Spleen (tissue), 11 donors: Measurements from ENCODE around the gene ZDHHC1. TPM values are rescaled to one million over a fixed set of nuclear protein-coding genes. Genes with fewer than 3 reads are reported as not detected.

ENCODE experiments used
- DNase-seq: peaks from one replicate; pipeline ENCODE4 v3.0.0-alpha.2; 2020
- H3K27ac ChIP-seq, 8 donors: fragments of 200-600 bp; sonication (generic) in 7 of 8; 1 replicate in 4 of 8; 2 replicates in 4 of 8; pipeline versions ENCODE4 v1.5.0 to v1.8.0; 2016 to 2021; ENCODE audit warnings: inconsistent platforms in 4 of 8, mild to moderate bottlenecking in 4 of 8, moderate library complexity in 1 of 8
- H3K27me3 ChIP-seq, 7 donors: fragments of 200-600 bp; sonication (generic) in 6 of 7; replicated peaks in 1 of 7; 1 replicate in 4 of 7; 2 replicates in 3 of 7; pipeline versions ENCODE4 v1.5.0 to v1.8.0; 2016 to 2021; ENCODE audit warnings: inconsistent platforms in 3 of 7, mild to moderate bottlenecking in 1 of 7
- H3K36me3 ChIP-seq, 6 donors: fragments of 200-600 bp; sonication (generic) in 5 of 6; 1 replicate in 4 of 6; 2 replicates in 2 of 6; pipeline versions ENCODE4 v1.5.0 to v1.8.0; 2016 to 2021; ENCODE audit warnings: inconsistent platforms in 2 of 6
- H3K4me1 ChIP-seq, 6 donors: fragments of 200-600 bp; sonication (generic) in 5 of 6; 1 replicate in 3 of 6; 2 replicates in 3 of 6; pipeline versions ENCODE4 v1.5.0 to v1.8.0; 2016 to 2021; ENCODE audit warnings: inconsistent platforms in 3 of 6
- H3K4me3 ChIP-seq, 8 donors: fragments of 200-600 bp; sonication (generic) in 7 of 8; 1 replicate in 4 of 8; 2 replicates in 4 of 8; pipeline versions ENCODE4 v1.5.0 to v1.8.0; 2016 to 2021; ENCODE audit warnings: inconsistent platforms in 4 of 8, mild to moderate bottlenecking in 4 of 8, moderate library complexity in 2 of 8
- H3K9me3 ChIP-seq, 8 donors: fragments of 200-600 bp; sonication (generic) in 7 of 8; 1 replicate in 4 of 8; 2 replicates in 4 of 8; pipeline versions ENCODE4 v1.5.0 to v1.8.0; 2016 to 2021; ENCODE audit warnings: inconsistent platforms in 4 of 8
- CTCF ChIP-seq, 11 experiments: fragments of 200-600 bp in 7 of 11; fragments of 450-650 bp in 4 of 11; sonication (generic) in 4 of 11; IDR thresholded peaks in 8 of 11; conservative IDR thresholded peaks in 3 of 11; 1 replicate in 7 of 11; 2 replicates in 4 of 11; pipeline versions ENCODE4 v1.4.0 to v1.8.0; 2016 to 2021; ENCODE audit warnings: antibody characterized with exemption in 11 of 11, inconsistent platforms in 4 of 11, mild to moderate bottlenecking in 1 of 11
- POLR2A ChIP-seq, 3 donors: fragments of 450-650 bp; IDR thresholded peaks; one replicate each; pipeline ENCODE4 v1.5.1; 2017; ENCODE audit warnings: antibody characterized with exemption in 3 of 3, mild to moderate bottlenecking in 1 of 3
- POLR2AphosphoS5 ChIP-seq, 3 donors: sonication (generic); formaldehyde crosslinking; IDR thresholded peaks; one replicate each; pipeline ENCODE4 v1.5.1; 2017; ENCODE audit warnings: antibody characterized with exemption in 3 of 3
- WGBS, 5 donors: extraction: QIAGEN DNeasy Blood & Tissue Kit in 3 of 5; methylation state at CpG; one replicate each; pipeline versions ENCODE4 v1.1.5 to v1.1.7; 2013 to 2018; 5-methylcytosine and 5-hydroxymethylcytosine counted together
- intact Hi-C: fragments of 100-400 bp; cut with DNase I; formaldehyde crosslinking; loops from one replicate; pipeline ENCODE4 v1.15.0; 2023; ENCODE audit warnings: low total_unique reads
- polyA plus RNA-seq, 3 donors: library from polyadenylated mRNA; stranded (reverse); fragments of 200-250 nt; gene quantifications; one replicate each; pipeline ENCODE4 v1.2.1, GENCODE V29; 2013
- total RNA-seq, 7 donors: library from RNA; depleted of rRNA in 3 of 7; stranded (reverse); fragments of >200 nt in 3 of 7; fragmentation: NEBNext Ultra II Directional in 4 of 7; extraction: Animal tissue kit (Norgen Biotek cat#: 25700) in 4 of 7; gene quantifications; one replicate each; pipeline versions ENCODE4 v1.1.0 to v1.2.1, GENCODE V29; 2016 to 2021
- donor health status: healthy with polysubstance abuse.
- donor health status: DM: no; HTN: no; CAD: no; lungs with moderate emphysema.
- donor health status: DM: no; HTN: no; CAD: no.
- donor health status: Bipolar disorder and iron deficiency.
- donor health status: healthy.
- donor health status: DM: no; HTN: no; CAD: no.
- donor health status: DM: yes; HTN: yes; CAD: no.

The ZDHHC1 gene
- total and polyA plus RNA-seq, 10 donors = 2.1 to 31.2 (median 15.3) TPM

- Histone ChIP-seq H3K36me3 (peaks cover 0 to 100% (median 73%) of the 10 kb centered on the region in 6 donors), H3K4me3 (no peak overlapping the region), H3K27ac (peak overlapping the region in 5 of 8 donors; percentile 27 to 74 (median 31)), H3K9me3 (no peaks in the 10 kb centered on the region), H3K4me1 (peaks cover 21 to 81% (median 52%) of the 10 kb centered on the region in 6 donors), H3K27me3 (no peaks in the 10 kb centered on the region)
- 73 to 90% (median 81%) methylated on average over 8 to 13 of the region's 13 CpGs for WGBS, 5 donors
- no peak for DNase-seq
- intact Hi-C loops = no loop called here
- peak in 1 of 3 donors; percentile 34 for TF ChIP-seq POLR2AphosphoS5 (IDR thresholded peaks at IDR 0.05)
- no peak for TF ChIP-seq CTCF (IDR thresholded peaks at IDR 0.05 in 8 of 11, conservative IDR thresholded peaks at IDR 0.05 in 3 of 11)
Measured at GRCh38 chr16:67442581-67443255, 26.4 kb upstream of the ZDHHC1 start.

GRCh38 chr16:67441907-67442306, 25.6 kb upstream of the ZDHHC1 start:
- H3K36me3 ChIP-seq = peaks cover 0 to 100% (median 80%) of the 10 kb centered on the region in 6 donors
- no peaks in the 10 kb centered on the region for H3K9me3 ChIP-seq
- H3K27me3 ChIP-seq = no peaks in the 10 kb centered on the region
- no peak for DNase-seq
- peak in 1 of 3 donors; percentile 11 for TF ChIP-seq POLR2AphosphoS5 (IDR thresholded peaks at IDR 0.05)
- no peak for TF ChIP-seq CTCF (IDR thresholded peaks at IDR 0.05 in 8 of 11, conservative IDR thresholded peaks at IDR 0.05 in 3 of 11)
- intact Hi-C loops = no loop called here
- WGBS, 5 donors = 85 to 98% (median 88%) methylated on average over 5 of the region's 5 CpGs
- no peak overlapping the region for H3K4me3 ChIP-seq
- peak overlapping the region in 1 of 8 donors; percentile 74 for H3K27ac ChIP-seq
- peaks cover 15 to 81% (median 44%) of the 10 kb centered on the region in 6 donors for H3K4me1 ChIP-seq

DNA sequence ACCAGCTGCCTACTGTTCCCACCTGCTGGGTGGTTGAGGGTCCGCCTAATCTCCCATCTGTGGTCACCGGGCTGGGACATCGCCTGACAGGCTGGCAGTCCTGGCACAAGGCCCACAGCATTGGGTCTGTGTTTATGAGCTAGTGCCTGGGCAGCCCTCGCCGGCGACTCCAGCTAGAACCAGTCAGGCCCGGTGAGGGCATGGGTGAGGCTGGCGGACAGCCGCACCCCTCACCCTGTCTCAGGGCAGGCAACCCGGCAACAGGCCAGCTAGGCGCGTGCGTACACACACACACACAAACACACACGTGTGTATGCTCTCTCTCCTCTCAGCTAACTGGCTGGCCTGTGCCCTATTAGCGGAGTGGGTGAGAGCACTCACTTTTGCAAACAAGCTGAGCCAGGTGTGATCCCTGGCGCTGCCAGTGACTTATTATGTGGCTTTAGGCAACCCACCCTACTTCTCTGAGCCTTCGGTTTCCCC, 25.0 kb upstream of the ZDHHC1 start:
- no peak for DNase-seq

More for the DNA sequence above, 25.0 kb upstream of the ZDHHC1 start:
- H3K4me3 ChIP-seq = no peak overlapping the region
- no peaks in the 10 kb centered on the region for H3K9me3 ChIP-seq
- peaks cover 13 to 81% (median 38%) of the 10 kb centered on the region in 6 donors for H3K4me1 ChIP-seq
- intact Hi-C loops = no loop called here
- H3K36me3 ChIP-seq = peaks cover 0 to 100% (median 85%) of the 10 kb centered on the region in 6 donors
- H3K27me3 ChIP-seq = no peaks in the 10 kb centered on the region
- no peak overlapping the region for H3K27ac ChIP-seq
- TF ChIP-seq CTCF (IDR thresholded peaks at IDR 0.05 in 8 of 11, conservative IDR thresholded peaks at IDR 0.05 in 3 of 11) (no peak), POLR2A (IDR thresholded peaks at IDR 0.05) (no peak), POLR2AphosphoS5 (IDR thresholded peaks at IDR 0.05) (peak in 1 of 3 donors; percentile 44)
- WGBS, 5 donors = 78 to 93% (median 90%) methylated on average over 7 to 17 of the region's 17 CpGs
